GM19193 (cell line): ENCODE measurements around the gene SRC.

Source experiments
- POLR2A ChIP-seq: IDR thresholded peaks from 4 replicates; pipeline ENCODE4 v1.6.1; 2011; ENCODE audit not compliant: insufficient read depth, insufficient read length; ENCODE audit errors: extremely low read depth

Gene SRC

GRCh38 chr20:37407019-37407566, 61.2 kb downstream of the SRC start:
- no peak for TF ChIP-seq POLR2A

GRCh38 chr20:37407573-37408002, 61.6 kb downstream of the SRC start:
- TF ChIP-seq POLR2A: no peak

GRCh38 chr20:37408302-37409193, 62.6 kb downstream of the SRC start:
- no peak for TF ChIP-seq POLR2A

DNA sequence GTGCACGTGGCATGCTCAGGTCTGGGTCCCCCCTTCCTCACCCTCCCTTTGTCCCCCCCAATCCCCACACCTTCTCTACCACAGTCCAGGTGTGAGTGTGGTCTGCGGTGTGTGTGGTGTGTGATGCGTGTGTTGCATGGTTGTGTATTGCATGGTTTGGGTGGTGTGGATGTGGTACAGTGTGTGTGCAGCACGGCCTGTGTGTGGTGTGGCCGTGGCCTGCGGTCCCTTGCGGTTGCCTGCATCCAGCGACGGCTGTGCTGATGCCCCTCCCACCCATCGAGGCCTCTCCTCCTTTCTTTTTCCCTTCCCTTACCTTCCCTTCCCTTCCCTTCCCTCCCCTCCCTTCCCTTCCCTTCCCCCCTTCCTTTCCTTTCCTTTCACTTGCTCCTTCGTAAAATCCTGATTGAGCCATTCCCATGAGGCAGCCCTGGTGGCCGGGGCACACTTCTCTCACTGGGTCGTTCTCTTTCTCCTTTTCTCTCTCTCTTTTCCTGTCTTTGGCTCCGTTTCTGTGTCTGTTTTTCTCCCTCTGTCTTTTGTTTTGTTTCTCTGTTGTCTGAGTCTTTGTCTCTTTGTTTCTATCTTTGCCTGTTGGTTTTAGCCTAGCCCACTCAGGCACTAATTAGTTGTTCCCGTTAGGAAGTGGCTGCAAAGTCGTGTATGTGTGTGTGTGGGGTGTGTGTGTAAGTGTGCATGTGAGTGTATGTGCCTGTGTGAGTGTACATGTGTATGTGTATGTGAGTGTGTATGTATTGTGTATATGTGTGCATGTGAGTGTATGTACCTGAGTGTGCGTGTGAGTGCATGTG, 65.7 kb downstream of the SRC start:
- no peak for TF ChIP-seq POLR2A

- TF ChIP-seq POLR2A: no peak
Observed at GRCh38 chr20:37413023-37413334, 67.0 kb downstream of the SRC start.

GRCh38 chr20:37413379-37413778, 67.4 kb downstream of the SRC start:
- TF ChIP-seq POLR2A: no peak

DNA sequence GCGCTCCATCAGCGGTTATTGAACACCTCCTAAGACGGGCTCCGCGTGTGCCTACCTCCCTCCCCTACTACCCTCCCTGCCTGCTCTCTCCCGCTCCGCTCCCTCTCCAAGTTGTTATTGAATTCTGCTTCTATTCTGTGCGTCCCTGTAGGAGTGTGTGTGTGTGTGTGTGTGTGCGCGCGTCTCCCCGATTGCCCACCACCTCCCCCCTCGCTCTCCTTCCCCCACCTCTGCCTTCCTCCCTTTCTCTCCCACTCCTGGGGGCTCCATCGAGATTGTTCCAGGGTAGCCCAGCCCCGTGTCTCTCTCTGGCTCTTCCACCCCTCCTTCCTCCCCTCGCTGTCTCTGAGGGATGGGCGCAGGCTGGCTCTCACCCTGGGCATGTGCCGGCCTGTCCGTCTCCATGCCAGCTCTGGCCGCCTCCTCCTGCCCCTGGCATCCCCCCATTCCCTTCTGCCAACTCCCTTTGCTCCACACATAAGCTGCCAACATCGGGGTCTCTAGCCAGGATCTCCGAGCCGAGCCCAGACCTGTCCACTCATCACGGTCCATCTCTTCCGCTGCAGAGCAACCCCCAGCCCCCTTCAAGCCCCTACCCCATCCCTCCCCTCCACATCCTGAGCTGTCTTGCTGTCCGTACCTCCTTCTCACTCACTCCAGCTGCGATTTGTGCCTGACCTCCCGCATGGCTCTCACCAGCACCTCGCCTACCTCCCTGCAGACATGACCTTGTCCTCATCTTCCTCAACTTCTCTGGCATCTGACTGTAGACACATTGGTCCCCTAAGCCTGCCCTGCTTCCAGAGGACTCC, 68.5 kb downstream of the SRC start:
- TF ChIP-seq POLR2A: no peak

GRCh38 chr20:37415118-37416085, 69.5 kb downstream of the SRC start:
- no peak for TF ChIP-seq POLR2A

DNA sequence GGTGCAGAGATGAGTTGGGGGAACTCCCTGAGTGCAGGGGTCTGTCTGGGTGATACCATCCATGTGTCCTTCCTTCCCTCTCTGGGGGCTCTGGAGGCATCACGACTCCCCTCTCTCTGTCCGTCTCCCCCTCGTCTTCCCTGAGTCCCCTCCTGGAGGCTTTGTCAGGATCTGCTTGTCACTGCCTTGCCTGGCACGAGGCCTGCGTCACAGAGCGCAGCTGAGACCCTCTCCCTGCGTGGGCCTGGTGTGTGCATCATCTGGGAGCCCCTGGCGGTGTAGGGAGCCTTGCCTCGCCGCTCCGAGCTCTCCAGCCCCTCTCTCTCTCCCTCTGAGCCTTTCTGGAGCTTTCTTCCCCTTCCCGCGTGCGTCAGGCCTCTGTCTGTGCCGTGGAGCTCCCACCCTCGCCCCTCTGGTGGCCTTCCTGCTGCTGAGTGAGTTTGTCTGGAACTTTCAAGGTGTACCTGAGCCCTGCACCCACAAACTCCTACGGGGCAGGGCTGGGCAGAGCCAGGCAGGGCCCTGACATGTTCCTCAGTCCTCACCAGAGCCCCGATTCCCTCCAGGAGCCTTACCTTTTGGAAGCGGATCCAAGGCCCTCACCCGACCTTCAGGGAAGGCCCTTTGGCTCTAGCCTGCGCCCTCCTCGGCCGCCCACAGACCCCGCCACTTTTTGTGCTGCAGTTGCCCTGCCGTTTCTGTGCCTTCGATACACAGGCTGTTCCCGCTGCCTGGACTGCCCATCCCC, 70.3 kb downstream of the SRC start:
- TF ChIP-seq POLR2A: no peak

DNA sequence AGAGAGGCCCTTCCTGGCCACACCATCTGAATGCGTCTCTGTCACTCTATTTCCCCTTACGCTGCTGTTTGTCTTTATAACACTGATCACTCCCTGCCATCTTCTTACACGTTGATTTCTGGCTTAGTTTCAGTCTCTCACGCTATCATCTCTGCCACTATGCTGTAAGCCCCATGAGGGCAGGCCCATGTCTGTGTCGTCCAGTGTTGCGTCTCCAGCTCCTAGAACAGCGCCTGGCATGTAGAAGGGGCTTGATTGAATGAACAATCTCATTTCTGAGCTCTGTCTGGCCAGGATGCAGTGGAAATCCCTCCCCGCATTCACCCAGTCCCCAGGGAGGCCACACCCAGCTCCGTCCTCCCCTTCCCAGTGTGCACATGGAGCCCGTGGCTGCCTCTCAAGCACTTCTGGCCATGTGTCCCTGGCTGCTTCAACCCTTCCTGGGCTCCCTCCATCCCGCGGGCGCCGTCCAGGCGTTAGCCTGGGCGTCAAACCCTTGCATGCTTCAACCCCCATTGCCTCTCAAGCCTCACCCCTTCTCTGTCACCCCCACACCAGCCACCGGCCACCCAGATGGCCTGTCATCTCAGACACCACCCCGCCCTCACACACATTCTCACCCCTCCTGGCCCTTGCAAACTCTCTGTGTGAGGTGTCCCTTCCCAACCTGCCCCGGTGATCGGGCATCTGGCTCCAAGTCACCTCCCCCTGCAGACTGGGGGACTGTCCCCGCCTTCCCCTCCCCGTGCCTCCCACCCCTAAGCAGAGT, 71.1 kb downstream of the SRC start:
- TF ChIP-seq POLR2A: no peak

DNA sequence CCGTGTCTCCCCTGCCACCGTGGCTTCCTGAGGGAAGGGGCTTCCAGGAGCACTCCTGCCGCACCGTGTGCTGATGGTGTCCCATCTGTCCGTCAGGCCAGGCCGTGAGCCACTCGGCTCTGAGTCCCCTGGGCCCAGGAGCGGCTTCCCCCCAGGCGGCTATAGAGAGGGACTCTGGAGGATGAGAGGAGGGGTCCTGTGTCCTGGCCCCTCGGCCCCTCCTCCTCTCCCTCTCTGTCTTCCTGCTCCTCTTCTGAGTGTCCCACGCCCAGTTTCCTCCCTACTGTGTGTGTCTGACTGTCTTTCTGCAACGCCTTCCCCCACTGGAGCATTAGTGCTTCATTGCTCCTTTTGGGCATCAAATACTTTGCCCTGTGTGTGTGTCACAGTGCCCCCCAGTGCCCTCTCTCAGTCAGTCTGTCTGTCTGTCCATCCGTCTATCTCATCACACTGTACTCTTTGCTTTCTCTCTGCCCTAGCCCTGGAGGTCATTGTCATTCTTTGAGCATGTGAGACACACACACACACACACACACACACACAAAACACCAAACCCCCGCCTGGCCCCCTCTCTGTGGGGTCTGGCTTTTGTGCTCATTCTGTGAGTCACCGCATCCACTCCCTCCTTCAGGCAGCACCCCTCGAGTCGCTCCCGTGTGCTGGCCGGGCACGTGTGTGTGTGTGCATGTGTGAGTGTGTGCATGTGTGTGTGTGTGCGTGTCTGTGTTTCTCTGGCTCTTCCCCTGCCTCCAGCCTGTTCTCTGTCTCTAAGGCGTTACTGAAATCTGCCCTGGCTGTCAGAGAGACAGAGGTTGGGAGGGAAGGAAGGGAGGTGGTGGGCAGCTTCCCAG, 71.9 kb downstream of the SRC start:
- no peak for TF ChIP-seq POLR2A
